ENCODE measurements around the gene CD200R1L.
"Not testable (repeated sequence)": the region's sequence is repeated elsewhere in the genome, so short reads cannot be mapped to it uniquely, and the experiment has no call there.

DNA sequence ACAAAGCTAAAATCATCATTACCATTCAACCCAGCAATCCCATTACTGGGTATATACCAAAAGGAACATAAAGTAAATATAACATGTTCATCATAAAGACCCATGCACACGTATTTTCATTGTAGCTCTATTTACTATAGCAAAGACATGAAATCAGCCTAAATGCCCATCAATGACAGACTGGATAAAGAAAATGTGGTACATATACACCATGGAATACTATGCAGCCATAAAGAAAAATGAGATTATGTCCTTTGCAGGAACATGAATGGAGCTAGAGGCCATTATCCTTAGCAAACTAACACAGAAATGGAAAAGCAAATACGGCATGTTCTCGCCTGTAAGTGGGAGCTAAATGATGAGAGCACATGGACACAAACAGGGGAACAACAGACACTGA, 8.4 kb upstream of the CD200R1L start:
- TF ChIP-seq, protein P1, sequence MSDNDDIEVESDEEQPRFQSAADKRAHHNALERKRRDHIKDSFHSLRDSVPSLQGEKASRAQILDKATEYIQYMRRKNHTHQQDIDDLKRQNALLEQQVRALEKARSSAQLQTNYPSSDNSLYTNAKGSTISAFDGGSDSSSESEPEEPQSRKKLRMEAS (CRISPR knock-in tag; IDR thresholded peaks at IDR 0.05): not testable (repeated sequence)
- TF ChIP-seq, protein P2, sequence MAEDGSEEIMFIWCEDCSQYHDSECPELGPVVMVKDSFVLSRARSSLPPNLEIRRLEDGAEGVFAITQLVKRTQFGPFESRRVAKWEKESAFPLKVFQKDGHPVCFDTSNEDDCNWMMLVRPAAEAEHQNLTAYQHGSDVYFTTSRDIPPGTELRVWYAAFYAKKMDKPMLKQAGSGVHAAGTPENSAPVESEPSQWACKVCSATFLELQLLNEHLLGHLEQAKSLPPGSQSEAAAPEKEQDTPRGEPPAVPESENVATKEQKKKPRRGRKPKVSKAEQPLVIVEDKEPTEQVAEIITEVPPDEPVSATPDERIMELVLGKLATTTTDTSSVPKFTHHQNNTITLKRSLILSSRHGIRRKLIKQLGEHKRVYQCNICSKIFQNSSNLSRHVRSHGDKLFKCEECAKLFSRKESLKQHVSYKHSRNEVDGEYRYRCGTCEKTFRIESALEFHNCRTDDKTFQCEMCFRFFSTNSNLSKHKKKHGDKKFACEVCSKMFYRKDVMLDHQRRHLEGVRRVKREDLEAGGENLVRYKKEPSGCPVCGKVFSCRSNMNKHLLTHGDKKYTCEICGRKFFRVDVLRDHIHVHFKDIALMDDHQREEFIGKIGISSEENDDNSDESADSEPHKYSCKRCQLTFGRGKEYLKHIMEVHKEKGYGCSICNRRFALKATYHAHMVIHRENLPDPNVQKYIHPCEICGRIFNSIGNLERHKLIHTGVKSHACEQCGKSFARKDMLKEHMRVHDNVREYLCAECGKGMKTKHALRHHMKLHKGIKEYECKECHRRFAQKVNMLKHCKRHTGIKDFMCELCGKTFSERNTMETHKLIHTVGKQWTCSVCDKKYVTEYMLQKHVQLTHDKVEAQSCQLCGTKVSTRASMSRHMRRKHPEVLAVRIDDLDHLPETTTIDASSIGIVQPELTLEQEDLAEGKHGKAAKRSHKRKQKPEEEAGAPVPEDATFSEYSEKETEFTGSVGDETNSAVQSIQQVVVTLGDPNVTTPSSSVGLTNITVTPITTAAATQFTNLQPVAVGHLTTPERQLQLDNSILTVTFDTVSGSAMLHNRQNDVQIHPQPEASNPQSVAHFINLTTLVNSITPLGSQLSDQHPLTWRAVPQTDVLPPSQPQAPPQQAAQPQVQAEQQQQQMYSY (CRISPR knock-in tag; IDR thresholded peaks at IDR 0.05): not testable (repeated sequence)
- TF ChIP-seq, protein P3, sequence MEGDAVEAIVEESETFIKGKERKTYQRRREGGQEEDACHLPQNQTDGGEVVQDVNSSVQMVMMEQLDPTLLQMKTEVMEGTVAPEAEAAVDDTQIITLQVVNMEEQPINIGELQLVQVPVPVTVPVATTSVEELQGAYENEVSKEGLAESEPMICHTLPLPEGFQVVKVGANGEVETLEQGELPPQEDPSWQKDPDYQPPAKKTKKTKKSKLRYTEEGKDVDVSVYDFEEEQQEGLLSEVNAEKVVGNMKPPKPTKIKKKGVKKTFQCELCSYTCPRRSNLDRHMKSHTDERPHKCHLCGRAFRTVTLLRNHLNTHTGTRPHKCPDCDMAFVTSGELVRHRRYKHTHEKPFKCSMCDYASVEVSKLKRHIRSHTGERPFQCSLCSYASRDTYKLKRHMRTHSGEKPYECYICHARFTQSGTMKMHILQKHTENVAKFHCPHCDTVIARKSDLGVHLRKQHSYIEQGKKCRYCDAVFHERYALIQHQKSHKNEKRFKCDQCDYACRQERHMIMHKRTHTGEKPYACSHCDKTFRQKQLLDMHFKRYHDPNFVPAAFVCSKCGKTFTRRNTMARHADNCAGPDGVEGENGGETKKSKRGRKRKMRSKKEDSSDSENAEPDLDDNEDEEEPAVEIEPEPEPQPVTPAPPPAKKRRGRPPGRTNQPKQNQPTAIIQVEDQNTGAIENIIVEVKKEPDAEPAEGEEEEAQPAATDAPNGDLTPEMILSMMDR (IDR thresholded peaks at IDR 0.05): not testable (repeated sequence)
- TF ChIP-seq, protein P4, sequence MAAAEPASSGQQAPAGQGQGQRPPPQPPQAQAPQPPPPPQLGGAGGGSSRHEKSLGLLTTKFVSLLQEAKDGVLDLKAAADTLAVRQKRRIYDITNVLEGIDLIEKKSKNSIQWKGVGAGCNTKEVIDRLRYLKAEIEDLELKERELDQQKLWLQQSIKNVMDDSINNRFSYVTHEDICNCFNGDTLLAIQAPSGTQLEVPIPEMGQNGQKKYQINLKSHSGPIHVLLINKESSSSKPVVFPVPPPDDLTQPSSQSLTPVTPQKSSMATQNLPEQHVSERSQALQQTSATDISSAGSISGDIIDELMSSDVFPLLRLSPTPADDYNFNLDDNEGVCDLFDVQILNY (CRISPR knock-in tag; IDR thresholded peaks at IDR 0.05): not testable (repeated sequence)
- TF ChIP-seq KAT7 (CRISPR knock-in tag; IDR thresholded peaks at IDR 0.05; ENCODE audit: borderline replicate concordance); NR2C2 (CRISPR knock-in tag; IDR thresholded peaks at IDR 0.05); TEAD1 (CRISPR knock-in tag; IDR thresholded peaks at IDR 0.05); TCF7 (CRISPR knock-in tag; IDR thresholded peaks at IDR 0.05; ENCODE audit: low read depth); NFYB (CRISPR knock-in tag; conservative IDR thresholded peaks at IDR 0.05; ENCODE audit: low read depth): not testable (repeated sequence)
- TF ChIP-seq, protein P5, sequence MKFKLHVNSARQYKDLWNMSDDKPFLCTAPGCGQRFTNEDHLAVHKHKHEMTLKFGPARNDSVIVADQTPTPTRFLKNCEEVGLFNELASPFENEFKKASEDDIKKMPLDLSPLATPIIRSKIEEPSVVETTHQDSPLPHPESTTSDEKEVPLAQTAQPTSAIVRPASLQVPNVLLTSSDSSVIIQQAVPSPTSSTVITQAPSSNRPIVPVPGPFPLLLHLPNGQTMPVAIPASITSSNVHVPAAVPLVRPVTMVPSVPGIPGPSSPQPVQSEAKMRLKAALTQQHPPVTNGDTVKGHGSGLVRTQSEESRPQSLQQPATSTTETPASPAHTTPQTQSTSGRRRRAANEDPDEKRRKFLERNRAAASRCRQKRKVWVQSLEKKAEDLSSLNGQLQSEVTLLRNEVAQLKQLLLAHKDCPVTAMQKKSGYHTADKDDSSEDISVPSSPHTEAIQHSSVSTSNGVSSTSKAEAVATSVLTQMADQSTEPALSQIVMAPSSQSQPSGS (CRISPR knock-in tag; IDR thresholded peaks at IDR 0.05; ENCODE audit: borderline replicate concordance, low read depth): not testable (repeated sequence)
- TF ChIP-seq, protein P6, sequence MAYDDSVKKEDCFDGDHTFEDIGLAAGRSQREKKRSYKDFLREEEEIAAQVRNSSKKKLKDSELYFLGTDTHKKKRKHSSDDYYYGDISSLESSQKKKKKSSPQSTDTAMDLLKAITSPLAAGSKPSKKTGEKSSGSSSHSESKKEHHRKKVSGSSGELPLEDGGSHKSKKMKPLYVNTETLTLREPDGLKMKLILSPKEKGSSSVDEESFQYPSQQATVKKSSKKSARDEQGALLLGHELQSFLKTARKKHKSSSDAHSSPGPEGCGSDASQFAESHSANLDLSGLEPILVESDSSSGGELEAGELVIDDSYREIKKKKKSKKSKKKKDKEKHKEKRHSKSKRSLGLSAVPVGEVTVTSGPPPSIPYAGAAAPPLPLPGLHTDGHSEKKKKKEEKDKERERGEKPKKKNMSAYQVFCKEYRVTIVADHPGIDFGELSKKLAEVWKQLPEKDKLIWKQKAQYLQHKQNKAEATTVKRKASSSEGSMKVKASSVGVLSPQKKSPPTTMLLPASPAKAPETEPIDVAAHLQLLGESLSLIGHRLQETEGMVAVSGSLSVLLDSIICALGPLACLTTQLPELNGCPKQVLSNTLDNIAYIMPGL (CRISPR knock-in tag; IDR thresholded peaks at IDR 0.05): not testable (repeated sequence)
- TF ChIP-seq, protein P7, sequence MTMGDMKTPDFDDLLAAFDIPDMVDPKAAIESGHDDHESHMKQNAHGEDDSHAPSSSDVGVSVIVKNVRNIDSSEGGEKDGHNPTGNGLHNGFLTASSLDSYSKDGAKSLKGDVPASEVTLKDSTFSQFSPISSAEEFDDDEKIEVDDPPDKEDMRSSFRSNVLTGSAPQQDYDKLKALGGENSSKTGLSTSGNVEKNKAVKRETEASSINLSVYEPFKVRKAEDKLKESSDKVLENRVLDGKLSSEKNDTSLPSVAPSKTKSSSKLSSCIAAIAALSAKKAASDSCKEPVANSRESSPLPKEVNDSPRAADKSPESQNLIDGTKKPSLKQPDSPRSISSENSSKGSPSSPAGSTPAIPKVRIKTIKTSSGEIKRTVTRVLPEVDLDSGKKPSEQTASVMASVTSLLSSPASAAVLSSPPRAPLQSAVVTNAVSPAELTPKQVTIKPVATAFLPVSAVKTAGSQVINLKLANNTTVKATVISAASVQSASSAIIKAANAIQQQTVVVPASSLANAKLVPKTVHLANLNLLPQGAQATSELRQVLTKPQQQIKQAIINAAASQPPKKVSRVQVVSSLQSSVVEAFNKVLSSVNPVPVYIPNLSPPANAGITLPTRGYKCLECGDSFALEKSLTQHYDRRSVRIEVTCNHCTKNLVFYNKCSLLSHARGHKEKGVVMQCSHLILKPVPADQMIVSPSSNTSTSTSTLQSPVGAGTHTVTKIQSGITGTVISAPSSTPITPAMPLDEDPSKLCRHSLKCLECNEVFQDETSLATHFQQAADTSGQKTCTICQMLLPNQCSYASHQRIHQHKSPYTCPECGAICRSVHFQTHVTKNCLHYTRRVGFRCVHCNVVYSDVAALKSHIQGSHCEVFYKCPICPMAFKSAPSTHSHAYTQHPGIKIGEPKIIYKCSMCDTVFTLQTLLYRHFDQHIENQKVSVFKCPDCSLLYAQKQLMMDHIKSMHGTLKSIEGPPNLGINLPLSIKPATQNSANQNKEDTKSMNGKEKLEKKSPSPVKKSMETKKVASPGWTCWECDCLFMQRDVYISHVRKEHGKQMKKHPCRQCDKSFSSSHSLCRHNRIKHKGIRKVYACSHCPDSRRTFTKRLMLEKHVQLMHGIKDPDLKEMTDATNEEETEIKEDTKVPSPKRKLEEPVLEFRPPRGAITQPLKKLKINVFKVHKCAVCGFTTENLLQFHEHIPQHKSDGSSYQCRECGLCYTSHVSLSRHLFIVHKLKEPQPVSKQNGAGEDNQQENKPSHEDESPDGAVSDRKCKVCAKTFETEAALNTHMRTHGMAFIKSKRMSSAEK (CRISPR knock-in tag; IDR thresholded peaks at IDR 0.05; ENCODE audit: borderline replicate concordance): not testable (repeated sequence)
- TF ChIP-seq, protein P8, sequence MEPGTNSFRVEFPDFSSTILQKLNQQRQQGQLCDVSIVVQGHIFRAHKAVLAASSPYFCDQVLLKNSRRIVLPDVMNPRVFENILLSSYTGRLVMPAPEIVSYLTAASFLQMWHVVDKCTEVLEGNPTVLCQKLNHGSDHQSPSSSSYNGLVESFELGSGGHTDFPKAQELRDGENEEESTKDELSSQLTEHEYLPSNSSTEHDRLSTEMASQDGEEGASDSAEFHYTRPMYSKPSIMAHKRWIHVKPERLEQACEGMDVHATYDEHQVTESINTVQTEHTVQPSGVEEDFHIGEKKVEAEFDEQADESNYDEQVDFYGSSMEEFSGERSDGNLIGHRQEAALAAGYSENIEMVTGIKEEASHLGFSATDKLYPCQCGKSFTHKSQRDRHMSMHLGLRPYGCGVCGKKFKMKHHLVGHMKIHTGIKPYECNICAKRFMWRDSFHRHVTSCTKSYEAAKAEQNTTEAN (CRISPR knock-in tag; IDR thresholded peaks at IDR 0.05): not testable (repeated sequence)
- TF ChIP-seq, protein P9, sequence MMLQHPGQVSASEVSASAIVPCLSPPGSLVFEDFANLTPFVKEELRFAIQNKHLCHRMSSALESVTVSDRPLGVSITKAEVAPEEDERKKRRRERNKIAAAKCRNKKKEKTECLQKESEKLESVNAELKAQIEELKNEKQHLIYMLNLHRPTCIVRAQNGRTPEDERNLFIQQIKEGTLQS (CRISPR knock-in tag; conservative IDR thresholded peaks at IDR 0.05): not testable (repeated sequence)

Data from WTC11 (cell line).